Stimulated activated CD4-positive, alpha-beta T cell treated with anti-CD3 and anti-CD28 coated beads, TNF-alpha, amount 100 ng/mL, for 4 hours (primary cell): ENCODE data around the gene CAMK2A.
"Not testable (repeated sequence)": the region's sequence is repeated elsewhere in the genome, so short reads cannot be mapped to it uniquely, and the experiment has no call there.

Experiments used
- DNase-seq, 3 experiments: peaks; one replicate each; pipeline ENCODE4 v3.0.0-alpha.2; 2020; ENCODE audit warnings: low read depth in 3 of 3

CAMK2A gene

DNA sequence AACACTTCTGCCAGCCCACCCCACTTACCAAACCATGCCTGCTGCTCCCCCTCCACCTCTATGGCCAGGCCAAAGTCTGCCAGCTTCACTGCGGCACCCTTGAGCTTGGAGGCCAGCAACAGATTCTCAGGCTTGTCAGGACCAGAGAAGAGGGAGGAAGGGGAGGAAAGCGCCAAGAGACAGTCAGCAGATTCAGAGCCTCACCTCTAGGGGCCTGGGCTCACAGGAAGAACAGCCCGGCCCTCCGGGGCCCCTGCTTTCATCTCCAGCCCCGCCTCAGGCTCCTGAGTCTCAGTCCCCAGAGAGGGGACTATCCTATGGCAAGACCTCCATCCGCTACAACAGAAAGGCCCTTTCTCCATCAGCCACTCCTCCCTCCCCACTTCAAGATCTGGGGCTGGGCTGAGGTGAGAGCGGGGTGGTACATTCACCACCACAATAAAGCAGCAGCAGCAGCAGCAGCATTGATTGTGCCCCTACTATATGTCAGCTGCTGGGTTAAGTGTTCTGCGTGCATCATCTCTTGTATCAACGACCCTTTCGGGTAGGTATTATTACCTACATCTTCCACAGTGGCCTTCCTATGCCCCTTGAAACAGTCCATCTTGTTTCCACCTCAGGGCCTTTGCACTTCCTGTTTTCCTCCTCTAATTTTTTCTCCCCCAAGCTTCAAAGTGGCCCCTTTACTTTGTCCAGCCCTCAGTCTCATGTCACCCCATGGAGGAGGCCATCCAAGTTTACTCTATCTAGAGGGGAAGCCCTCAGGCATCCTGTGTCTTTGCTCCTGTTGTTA lies 36.0 kb downstream of the CAMK2A start:
- no peak for DNase-seq

DNA sequence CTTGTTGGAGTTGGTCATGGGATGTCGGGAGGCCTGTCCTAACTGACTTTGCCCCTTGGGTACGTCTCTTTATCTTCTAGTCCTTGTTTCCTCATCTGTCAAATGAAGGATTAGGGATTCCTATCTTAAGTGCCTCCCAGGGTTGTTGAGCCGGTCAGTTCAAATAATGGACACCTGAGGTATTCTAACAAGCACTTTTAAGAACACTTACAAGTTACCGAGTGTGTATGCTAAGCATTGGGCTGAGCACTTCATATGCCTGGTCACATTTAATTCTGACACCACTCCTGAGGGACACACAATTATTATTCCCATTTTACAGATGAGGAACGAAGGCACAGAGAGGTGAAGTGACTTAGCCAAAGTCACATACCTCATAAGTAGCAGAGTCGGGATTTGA lies 37.1 kb downstream of the CAMK2A start:
- DNase-seq, result no peak

DNA sequence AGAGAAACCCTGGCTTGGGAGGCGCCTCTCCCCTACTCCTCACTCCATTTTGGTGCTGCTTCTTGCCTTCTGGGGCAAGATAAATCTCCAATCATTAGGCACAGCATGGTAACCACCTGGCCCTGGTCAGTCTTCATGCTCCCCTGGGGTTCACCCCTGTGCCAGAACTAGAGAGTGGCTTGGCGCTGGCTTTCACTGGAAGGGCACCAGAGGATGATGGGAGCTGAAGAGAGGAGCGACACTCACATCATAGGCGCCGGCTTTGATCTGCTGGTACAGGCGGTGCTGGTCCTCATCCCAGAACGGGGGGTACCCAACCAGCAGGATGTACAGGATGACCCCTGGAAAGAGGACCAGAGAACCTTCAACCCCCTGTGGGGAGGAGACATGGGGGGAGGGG lies 38.1 kb downstream of the CAMK2A start:
- DNase-seq, result no peak

DNA sequence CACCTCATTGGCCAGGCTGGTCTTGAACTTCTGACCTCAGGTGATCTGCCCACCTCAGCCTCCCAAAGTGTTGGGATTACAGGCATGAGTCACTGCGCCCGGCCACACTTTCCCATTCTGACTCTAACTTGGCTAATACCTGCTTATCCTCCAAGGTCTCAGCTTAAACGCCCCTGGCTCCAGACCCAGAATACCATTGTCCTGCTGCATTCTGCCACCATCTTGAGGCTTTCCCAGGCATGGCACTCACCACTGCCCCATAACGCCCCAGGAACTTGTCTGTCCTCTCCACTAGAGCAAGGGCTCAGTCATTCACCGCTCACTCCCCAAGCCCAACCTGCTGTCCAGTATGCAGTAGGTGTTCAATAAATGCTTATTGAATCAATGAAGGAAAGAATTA lies 39.8 kb downstream of the CAMK2A start:
- DNase-seq, result no peak

DNA sequence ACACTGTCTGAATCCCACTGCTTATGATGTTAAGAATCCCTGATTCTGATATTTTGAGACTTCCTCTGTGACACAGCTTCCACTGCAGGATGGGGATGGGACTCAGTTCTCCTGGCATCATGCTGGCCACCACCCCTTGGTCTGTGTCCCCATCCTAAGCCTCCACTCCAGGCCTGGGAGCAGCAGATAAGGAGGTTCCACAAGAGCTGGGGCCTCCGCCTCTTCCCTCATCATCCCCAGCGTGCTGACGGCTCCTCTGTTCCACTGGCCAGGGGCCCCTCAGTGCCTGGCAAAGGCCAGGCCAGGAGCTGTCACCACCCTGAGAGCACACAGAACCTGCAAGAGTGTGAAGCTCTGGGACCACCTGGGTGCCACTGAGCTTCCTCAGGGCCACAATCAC lies 40.6 kb downstream of the CAMK2A start:
- DNase-seq, result no peak

DNA sequence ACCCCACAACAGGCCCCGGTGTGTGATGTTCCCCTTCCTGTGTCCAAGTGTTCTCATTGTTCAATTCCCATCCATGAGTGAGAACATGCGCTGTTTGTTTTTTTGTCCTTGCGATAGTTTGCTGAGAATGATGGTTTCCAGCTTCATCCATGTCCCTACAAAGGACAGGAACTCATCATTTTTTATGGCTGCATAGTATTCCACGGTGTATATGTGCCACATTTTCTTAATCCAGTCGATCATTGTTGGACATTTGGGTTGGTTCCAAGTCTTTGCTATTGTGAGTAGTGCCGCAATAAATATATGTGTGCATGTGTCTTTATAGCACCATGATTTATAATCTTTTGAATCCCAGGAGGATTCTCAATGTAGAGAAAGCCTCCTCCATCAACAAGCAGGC lies 41.1 kb downstream of the CAMK2A start:
- DNase-seq, result not testable (repeated sequence)

DNA sequence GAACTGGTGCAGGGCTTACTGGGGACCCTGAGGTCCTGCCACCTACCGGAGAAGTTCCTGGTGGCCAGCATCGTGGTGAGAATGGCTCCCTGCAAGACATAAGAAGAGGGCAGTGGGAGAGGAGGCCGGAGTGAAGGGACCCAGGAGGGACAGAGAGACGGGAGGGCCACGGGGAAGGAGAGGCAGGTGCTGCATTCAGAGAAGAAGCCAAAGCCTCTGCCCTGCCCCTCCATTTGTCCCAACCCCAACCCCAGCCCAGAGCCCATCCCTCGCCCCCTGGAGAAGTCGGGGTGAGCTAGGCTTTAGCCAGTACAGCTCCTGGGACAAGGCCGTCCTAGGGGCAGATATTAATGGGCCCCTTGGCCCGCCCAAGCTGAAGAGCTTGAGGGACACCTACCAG lies 41.8 kb downstream of the CAMK2A start:
- no peak for DNase-seq

DNA sequence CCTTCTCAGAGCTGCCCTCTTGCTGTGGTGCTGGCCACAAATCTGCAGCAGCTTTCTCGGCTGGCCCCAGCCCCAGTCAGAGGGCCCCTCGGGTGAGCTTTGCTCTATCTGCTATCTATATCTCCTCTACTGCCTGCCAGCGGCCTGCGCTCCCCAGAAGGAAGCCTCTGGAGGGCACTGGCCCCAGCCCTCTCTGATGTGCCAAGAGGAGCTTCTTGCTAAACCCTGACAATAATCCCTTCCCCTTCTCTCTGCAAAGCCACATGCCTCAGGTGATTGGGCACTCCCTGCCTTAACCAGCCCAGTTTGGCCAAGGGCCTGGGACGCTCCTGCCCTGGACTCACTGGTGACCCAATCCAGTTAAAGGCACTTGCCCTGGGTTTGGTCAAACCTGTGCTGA lies 42.7 kb downstream of the CAMK2A start:
- no peak for DNase-seq

DNA sequence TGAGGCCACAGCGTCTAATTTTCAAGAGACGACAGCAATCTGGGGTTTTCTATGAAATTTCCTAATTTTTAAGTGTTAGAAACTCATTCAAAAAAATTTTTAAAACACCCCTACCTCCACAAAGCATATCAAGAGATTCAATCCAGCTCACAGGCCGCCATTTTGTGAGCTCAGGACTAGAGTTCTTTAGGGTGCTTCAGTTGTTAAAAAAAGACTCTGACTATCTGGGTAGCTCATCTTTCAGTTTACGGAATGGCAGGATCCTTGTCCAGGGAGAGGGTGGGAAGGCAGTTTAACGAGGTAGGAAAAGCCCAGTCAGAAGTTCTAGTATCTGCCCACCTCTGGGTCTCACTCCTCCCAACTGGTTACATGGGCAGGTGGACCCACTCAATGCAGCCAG lies 43.1 kb downstream of the CAMK2A start:
- no peak for DNase-seq

DNA sequence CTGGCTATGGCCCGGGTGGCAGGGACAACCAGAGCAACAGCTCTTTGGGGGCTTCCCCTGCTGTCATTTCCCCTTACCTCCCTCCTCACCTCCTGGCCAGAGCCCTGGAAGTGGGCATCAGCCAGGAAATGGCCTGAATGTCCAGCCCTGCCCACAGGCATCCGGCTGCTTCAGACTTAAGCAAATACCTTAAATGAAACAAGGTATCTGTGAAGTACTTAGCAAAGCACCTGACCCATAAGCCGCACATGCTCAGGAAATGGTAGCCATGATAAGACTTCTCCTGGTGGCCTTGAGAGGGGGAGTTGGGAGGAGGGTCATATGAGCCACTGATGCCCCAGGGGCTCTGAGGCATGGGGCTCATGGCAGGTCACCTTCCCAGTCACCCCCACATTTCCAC lies 43.8 kb downstream of the CAMK2A start:
- DNase-seq, result no peak

DNA sequence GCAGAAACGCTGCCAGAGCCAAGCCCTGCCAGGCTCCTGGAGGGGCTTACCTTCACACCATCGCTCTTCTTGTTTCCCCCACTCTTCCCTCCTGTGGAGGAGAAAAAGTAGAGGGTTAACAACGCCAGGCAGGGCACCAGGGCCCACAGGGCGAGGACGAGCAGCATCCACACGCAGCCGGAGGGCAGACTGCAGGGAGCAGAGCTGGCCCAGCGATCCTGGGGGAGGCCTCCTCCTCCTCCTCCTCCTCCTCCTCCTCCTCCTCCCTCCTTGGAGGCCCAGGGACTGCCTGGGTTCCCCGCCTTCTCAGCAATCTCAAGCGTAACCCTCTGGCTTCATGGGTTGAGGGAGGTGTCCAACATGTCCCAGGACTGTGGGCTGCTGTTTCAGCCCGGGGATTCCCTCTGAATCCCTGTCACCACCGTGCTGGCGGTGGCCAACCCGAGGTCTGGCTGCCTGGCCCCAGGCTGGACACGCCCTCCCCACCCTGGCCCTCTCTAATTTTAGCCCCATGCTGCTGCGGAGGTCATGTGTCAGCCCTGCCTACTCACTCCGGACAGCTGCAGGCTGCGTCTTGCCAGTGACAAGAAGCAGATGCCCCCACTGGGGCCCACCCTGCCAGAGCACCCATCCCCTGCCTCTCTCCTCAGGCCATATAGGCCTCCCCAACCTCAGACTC lies 44.3 kb downstream of the CAMK2A start:
- no peak for DNase-seq

DNA sequence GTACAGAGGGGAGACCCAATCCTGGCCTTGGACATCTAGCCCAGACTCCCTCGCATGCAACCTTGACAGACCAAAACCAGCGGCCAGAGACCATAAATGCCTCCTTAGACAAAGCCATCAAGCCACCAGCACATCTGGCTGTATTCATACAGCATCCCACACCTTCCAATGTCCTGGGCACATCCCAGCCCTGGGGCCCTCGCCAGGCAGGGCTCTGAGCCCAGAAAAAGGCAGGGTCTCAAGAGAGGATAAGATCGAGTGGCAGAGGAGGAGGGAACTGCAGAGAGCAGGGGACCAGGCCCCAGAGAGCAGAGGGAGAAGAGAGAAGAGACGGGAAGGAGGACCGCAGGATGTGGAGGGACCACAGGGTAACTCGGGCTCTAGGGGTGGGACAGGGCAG lies 45.4 kb downstream of the CAMK2A start:
- no peak for DNase-seq

DNA sequence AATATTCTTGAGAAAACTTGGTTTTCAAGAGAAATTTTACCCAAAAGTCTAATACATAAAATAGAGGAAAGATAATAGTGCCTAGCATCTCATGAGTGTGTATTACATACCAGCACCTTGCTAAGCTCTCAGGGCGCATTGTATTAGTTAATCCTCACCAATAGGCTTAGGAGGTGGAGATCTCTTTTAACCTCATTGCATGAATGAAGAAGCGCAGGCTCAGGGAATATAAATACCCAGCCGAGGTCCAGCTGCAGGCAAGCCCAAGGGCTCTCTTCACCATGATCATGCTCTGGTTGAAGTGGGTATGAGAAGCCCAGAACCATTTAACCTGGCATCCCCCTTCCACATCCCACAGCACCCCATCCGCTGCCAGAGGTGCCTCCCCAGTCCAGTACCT lies 46.0 kb downstream of the CAMK2A start:
- no peak for DNase-seq

DNA sequence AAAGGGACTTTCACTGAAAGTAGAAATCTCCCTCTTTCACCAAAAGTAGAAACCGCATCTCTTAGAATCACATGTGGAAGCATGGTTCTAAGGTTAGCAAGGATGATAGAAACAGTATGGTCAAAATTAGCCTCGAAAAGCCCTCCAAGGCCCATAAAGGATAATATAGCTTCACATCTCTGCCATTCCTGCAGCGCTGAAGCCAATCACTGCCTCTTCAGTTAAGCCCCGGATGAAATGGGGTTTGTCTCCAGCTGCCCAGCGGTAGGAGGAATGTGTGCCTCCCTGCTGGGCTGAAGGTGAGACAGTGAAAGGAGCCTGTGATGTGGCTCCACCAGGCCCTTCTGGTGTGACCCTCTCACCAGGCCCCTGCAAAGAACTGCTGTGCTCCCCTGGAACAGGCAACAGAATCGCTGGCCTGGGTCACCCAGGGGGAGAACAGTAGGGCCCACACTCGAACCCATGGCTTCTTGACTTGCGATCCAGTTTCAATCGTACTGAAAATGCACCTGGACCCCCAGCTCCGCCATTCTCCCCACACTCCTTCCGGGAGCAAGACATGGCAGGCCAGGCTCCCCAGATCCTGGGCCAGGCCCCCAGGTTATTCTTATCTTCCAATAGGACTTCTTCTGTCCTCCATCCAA lies 47.2 kb downstream of the CAMK2A start:
- DNase-seq, result no peak

DNA sequence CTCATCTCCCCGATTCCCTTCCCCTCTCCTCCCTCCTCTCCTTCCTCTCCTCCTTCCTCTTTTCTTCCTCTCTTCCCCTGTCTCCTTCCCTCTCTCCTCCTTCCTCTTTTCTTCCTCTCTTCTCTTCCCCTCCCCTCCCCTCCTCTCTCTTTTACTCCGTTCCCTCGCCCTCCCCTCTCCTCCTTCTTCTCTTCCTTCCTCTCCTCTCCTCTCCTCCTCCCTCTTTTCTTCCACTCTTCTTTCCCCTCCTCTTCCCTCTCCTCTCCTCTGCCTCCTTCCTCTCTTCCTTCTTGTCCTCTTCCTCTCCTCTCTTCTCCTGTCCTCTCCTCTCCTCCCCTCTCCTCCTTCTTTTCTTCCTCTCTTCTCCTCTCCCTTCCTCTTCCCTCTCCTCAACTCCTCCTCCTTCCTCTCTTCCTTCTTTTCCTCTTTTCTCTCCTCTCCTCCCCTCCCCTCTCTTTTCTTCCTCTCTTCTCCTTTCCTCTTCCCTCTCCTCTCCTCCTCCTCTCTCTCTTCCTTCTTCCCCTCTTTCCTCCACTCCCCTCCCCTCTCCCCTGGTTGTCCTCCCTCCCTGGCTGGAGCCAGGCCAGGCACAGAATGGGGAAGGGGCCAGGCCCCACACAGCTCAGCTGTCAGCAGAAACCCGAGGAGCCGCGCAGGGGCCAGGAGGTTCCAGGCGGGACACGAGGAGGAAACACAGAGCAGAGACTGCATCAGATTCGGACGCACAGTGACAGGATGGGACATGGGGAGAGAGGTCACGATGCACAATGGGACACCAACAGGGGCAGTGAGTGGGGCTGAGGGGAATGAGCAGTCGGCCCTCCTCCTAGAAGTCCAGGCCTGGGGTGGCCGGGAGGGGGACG lies 48.0 kb downstream of the CAMK2A start:
- DNase-seq, result no peak

DNA sequence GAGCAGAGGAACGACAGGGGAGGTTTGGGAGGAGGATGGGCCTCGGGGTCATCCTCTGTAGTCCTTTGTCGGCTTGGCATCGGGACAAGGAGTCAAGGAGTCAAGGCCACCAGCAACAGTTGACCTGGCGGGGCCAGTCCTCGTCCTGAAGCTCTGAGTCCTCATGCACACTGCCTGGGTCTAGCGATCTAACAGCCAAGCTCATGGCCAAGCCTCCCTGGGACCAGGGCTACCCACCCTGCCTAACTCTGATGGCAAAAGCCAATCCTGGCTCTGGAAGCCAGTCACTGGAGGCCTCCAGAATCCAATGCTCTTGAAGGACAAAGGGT lies 49.8 kb downstream of the CAMK2A start:
- no peak for DNase-seq

DNA sequence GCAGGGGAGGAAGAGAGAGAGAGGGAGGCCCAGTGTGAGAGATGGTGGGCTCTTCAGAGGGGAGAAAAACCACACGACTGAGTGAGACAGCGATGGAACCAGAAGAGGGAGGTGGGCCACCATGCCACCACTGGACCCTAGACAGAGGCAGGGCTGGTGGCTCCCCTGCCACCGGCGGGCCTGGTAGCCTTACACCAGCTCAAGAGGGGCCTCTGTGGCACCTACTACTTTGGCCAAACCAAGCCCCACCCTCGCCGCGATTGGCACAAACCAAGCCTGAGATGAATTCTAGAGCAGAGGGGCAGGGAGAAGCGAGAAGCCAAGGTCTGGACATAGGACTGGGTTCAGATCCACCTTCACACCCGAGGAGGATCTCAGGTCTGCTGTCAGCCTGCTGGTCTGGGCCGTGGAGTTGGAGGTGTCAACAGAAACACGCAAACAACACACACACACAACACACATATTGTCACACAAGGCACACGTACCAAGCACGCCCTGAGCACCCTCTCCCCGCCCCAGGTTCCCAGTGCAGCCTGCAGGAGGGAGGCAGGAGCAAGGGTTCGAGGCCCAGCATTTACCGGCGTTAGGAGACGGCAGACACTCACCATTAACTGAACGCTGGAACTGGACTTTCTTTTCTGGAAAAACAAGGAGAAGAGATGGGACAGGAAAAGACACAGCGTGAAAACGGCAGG lies 50.3 kb downstream of the CAMK2A start:
- no peak for DNase-seq

DNA sequence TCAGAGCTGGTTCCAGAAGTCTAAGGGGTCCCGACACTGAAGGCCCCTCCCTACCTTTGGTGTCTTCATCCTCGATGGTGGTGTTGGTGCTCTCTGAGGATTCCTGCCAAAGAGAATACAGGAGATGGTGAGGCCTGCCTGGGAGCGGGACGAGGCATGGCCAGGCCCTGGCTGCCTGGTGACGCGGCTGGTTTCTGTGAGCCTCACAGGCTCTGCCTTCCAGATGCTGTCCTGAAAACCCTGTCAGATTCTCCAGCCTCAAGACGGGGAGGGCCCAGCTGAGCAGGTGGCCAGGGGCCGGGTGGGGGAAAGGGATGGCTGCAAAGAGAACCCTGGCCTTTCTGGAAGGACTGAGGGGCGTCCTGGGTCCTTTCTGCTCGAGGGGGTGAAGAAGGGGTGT lies 50.9 kb downstream of the CAMK2A start:
- no peak for DNase-seq

DNA sequence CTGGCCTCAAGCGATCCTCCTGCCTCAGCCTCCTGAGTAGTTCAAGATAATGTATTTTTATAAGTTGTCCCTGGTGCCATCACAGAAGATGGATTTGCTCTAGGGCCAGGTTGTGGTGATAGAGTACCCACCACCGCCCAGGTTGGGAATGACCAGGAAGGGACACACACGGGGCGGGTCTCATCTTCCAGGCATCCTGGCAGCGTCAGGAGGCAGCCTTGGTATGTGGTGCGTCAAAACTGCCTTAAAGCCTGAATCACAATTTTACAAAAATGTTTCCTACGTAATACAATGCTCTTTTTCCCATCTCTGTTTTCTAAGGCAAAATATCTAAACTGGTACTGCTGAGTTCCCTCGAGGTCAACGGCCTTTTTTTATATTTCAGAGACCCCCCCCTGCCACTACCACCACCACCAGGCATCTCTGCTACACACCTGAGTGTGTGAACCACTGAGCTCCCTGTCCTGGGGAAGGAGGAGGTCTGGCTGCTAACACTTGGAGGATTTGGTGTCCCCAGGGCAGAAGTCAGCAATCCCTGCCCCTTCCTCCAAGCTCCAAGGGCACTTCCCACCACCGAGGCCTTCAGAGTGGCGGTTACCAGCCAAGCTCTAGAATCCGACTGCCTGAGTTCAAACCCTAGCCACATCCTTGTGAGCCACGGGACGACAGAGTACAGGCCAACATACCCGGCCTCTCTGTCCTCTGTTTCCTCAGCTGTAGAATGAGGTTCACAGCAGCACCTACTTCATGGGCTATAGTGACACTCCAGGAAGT lies 52.4 kb downstream of the CAMK2A start:
- DNase-seq, result no peak

DNA sequence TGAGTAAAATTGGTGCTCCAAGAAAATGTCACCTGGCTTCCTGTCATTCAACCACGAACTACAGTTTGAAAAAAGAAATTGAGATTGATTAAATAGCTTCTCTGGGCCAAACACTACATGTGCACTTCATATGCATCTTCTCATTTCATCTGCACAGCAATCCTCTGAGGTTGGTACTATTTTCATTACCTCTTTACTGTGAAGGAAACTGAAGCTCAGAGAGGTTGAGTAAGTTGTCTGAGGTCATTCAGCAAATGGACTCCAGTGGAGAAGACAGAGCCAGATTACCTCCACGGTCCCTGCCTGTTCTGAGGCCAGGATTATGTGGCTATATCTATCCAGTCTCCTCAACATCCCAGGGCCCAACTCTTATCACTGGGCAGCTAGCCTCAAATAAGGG lies 53.3 kb downstream of the CAMK2A start:
- DNase-seq, result no peak

DNA sequence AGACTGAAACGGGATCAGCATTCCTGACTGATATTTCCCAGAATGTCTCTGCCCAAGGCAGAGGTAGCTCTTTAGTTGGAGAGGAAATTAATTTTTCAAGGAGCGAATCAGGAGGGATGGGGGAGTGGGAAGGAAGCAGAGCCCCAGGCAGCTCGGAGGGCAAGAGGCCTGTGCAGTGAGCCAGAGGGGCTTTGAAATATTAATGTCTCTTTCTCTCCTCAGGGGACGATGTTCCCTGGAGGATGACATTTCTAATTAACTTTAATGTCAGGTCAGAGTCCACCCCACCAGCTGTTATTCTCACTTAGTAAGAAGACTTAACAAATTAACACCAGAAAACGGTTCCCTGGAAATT lies 54.1 kb downstream of the CAMK2A start:
- no peak for DNase-seq
